GM21576 (cell line): ENCODE data around the gene NRG2.

Experiments used
- ATAC-seq: cut with Tn5 transposase; IDR thresholded peaks from one replicate; pipeline ENCODE4 v1.9.1; 2021; ENCODE audit warnings: mild to moderate bottlenecking, moderate library complexity; ENCODE audit not compliant: unreplicated experiment

NRG2 gene

GRCh38 chr5:139951983-139952382, 91.1 kb downstream of the NRG2 start:
- no peak for ATAC-seq

- no peak for ATAC-seq
Observed at GRCh38 chr5:139951296-139951924, 91.7 kb downstream of the NRG2 start.

- ATAC-seq, result no peak
Observed at GRCh38 chr5:139950436-139950835, 92.7 kb downstream of the NRG2 start.

GRCh38 chr5:139949710-139950109, 93.4 kb downstream of the NRG2 start:
- no peak for ATAC-seq

- no peak for ATAC-seq
Observed at GRCh38 chr5:139947727-139948126, 95.4 kb downstream of the NRG2 start.

GRCh38 chr5:139946440-139946839, 96.7 kb downstream of the NRG2 start:
- no peak for ATAC-seq

- no peak for ATAC-seq
Observed at GRCh38 chr5:139946006-139946405, 97.1 kb downstream of the NRG2 start.

GRCh38 chr5:139942243-139942642, 100.9 kb downstream of the NRG2 start:
- no peak for ATAC-seq

- no peak for ATAC-seq
Observed at GRCh38 chr5:139930406-139930805, 112.7 kb downstream of the NRG2 start.

- no peak for ATAC-seq
Observed at GRCh38 chr5:139926797-139927503, 116.1 kb downstream of the NRG2 start.

GRCh38 chr5:139925650-139926640, 117.2 kb downstream of the NRG2 start:
- ATAC-seq, result no peak

- ATAC-seq, result no peak
Observed at GRCh38 chr5:139925216-139925562, 117.9 kb downstream of the NRG2 start.

GRCh38 chr5:139924294-139925215, 118.5 kb downstream of the NRG2 start:
- no peak for ATAC-seq

- no peak for ATAC-seq
Observed at GRCh38 chr5:139919308-139919707, 123.8 kb downstream of the NRG2 start.

- no peak for ATAC-seq
Observed at GRCh38 chr5:139915834-139916233, 127.3 kb downstream of the NRG2 start.

GRCh38 chr5:139915266-139915665, 127.8 kb downstream of the NRG2 start:
- ATAC-seq, result no peak

GRCh38 chr5:139914218-139914807, 128.8 kb downstream of the NRG2 start:
- no peak for ATAC-seq

GRCh38 chr5:139912804-139913203, 130.3 kb downstream of the NRG2 start:
- ATAC-seq, result no peak

GRCh38 chr5:139912158-139912557, 130.9 kb downstream of the NRG2 start:
- no peak for ATAC-seq
